ENCODE measurements around the gene RAB4A.

The RAB4A gene

GRCh38 chr1:229244091-229244490 is 26.8 kb upstream of the RAB4A start:
- DNase-seq (ENCODE audit: low read depth), result no peak

- DNase-seq (ENCODE audit: low read depth), result no peak
Measured at GRCh38 chr1:229247871-229248270, 23.0 kb upstream of the RAB4A start.

- no peak for DNase-seq (ENCODE audit: low read depth)
Measured at GRCh38 chr1:229248821-229249817, 21.8 kb upstream of the RAB4A start.

- DNase-seq (ENCODE audit: low read depth), result no peak
Measured at GRCh38 chr1:229249854-229250644, 20.9 kb upstream of the RAB4A start.

GRCh38 chr1:229251185-229251584 is 19.7 kb upstream of the RAB4A start:
- no peak for DNase-seq (ENCODE audit: low read depth)

GRCh38 chr1:229252228-229252984 is 18.5 kb upstream of the RAB4A start:
- no peak for DNase-seq (ENCODE audit: low read depth)

GRCh38 chr1:229253151-229253974 is 17.5 kb upstream of the RAB4A start:
- DNase-seq (ENCODE audit: low read depth), result no peak

- DNase-seq (ENCODE audit: low read depth), result no peak
Measured at GRCh38 chr1:229254910-229255541, 15.9 kb upstream of the RAB4A start.

GRCh38 chr1:229258031-229258756 is 12.7 kb upstream of the RAB4A start:
- DNase-seq (ENCODE audit: low read depth), result peak; percentile 36

GRCh38 chr1:229258757-229259060 is 12.2 kb upstream of the RAB4A start:
- no peak for DNase-seq (ENCODE audit: low read depth)

GRCh38 chr1:229260297-229260696 is 10.6 kb upstream of the RAB4A start:
- DNase-seq (ENCODE audit: low read depth), result no peak

- DNase-seq (ENCODE audit: low read depth), result no peak
Measured at GRCh38 chr1:229262239-229262638, 8.7 kb upstream of the RAB4A start.

- no peak for DNase-seq (ENCODE audit: low read depth)
Measured at GRCh38 chr1:229263254-229263653, 7.7 kb upstream of the RAB4A start.

- no peak for DNase-seq (ENCODE audit: low read depth)
Measured at GRCh38 chr1:229264068-229264467, 6.8 kb upstream of the RAB4A start.

- DNase-seq (ENCODE audit: low read depth), result no peak
Measured at GRCh38 chr1:229264487-229264886, 6.4 kb upstream of the RAB4A start.

- no peak for DNase-seq (ENCODE audit: low read depth)
Measured at GRCh38 chr1:229266274-229266673, 4.6 kb upstream of the RAB4A start.

GRCh38 chr1:229266832-229267500 is 3.9 kb upstream of the RAB4A start:
- no peak for DNase-seq (ENCODE audit: low read depth)

- no peak for DNase-seq (ENCODE audit: low read depth)
Measured at GRCh38 chr1:229268505-229268904, 2.4 kb upstream of the RAB4A start.

GRCh38 chr1:229271448-229272159 is 693 bp downstream of the RAB4A start:
- DNase-seq (ENCODE audit: low read depth), result peak; percentile 23
